ENCODE measurements around the gene FZD10.

The FZD10 gene

DNA sequence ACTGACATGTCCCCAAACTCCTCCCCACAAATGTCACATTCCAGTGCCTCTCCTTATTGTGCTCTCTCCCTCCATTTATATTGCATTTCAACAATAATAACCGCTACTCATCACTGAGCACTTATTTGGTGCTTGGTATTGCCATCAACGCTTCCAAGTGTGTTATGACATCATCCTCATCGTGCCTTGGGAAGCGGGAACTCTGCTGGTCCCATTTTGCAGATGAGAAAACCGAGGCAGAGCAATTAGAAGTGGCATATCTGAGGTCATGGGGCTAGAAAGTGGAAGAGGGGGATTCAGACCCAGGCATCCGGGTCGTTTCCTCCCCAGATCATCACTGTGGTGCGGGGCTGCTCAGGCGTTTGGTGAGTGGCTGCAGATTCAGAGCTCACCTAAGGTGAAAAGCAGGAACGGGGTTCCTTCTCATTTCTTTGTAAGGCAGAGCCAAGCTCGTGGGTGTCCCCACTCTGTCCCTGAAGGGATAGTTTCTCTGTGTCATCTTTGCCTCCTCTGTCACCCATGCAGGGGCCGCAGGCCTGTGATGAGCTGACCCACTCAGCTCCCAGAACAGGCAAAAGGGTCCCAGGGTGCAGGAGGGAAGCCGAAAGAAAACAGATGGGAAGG, 5.5 kb upstream of the FZD10 start:
- TF ChIP-seq, protein P1, sequence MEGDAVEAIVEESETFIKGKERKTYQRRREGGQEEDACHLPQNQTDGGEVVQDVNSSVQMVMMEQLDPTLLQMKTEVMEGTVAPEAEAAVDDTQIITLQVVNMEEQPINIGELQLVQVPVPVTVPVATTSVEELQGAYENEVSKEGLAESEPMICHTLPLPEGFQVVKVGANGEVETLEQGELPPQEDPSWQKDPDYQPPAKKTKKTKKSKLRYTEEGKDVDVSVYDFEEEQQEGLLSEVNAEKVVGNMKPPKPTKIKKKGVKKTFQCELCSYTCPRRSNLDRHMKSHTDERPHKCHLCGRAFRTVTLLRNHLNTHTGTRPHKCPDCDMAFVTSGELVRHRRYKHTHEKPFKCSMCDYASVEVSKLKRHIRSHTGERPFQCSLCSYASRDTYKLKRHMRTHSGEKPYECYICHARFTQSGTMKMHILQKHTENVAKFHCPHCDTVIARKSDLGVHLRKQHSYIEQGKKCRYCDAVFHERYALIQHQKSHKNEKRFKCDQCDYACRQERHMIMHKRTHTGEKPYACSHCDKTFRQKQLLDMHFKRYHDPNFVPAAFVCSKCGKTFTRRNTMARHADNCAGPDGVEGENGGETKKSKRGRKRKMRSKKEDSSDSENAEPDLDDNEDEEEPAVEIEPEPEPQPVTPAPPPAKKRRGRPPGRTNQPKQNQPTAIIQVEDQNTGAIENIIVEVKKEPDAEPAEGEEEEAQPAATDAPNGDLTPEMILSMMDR (IDR thresholded peaks at IDR 0.05; ENCODE audit: unreplicated experiment in 3 of 3): no peak
- Mint-ChIP-seq H3K9me3 (no peaks in the 10 kb centered on the region), H3K27ac (no peak overlapping the region), H3K36me3 (ENCODE audit: low read depth) (peaks cover 16% of the 10 kb centered on the region), H3K27me3 (ENCODE audit: low read depth) (peaks cover 25% of the 10 kb centered on the region), H3K4me3 (no peak overlapping the region), H3K4me1 (peaks cover 11% of the 10 kb centered on the region)

DNA sequence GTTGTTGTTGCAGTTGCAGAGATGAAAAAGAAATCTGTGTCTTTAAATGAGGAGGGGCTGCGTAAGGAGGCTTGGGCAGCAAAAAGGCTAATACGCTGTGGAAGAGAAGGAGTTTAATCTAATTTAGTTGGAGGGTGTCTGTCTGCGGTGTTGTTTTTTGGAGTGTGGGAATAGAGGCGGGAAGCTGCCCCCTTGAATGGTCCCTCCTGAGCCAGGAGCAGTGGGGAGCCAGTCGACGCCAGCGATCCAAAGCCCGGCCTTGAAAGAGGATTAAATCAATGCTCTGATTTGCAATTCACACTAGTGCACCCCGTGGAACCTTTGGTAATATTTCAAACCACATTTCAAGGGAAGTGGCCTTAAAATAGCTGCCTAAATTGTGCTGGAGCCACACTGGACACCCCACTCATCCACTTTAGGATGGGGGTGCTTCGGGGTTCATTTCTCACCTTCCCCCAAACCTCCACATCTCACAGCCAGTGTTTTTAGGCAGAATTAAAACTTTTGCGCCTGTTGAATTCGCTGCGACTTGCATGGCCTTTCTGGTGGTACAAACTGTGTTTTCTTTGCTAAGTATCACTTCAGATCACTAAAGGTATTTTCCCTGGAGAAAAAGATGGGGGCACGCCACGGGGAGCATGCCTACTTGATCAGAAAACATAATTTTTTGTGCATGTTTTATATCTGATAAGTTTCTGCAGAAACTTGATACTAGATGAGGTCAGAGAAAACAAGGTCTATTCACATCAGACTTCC, 4.1 kb upstream of the FZD10 start:
- TF ChIP-seq, protein P1 (IDR thresholded peaks at IDR 0.05; ENCODE audit: unreplicated experiment in 3 of 3): no peak
- peak overlapping the region; percentile 50 to 64 (median 51) for H3K4me3 Mint-ChIP-seq
- H3K36me3 Mint-ChIP-seq (ENCODE audit: low read depth): peaks cover 8% of the 10 kb centered on the region
- H3K27ac Mint-ChIP-seq: peak overlapping the region in 1 of 3 experiments; percentile 3
- H3K9me3 Mint-ChIP-seq: no peaks in the 10 kb centered on the region
- H3K4me1 Mint-ChIP-seq: peaks cover 14% of the 10 kb centered on the region
- peaks cover 25% of the 10 kb centered on the region for H3K27me3 Mint-ChIP-seq (ENCODE audit: low read depth)

DNA sequence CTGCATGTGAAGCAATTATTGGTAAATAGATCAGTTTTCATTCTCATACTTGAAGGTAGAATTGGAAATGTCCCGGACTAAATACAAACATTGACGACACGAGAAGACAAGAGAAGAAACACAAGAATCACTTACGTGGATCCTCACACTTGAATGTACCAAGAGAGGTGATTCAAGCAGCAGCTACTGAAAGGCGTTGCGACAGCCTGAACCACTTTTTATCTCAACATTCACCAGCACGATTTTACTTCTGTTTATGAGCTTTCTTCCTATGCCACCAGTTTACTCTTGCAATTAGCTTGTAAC, 3.6 kb upstream of the FZD10 start:
- Mint-ChIP-seq H3K27ac (no peak overlapping the region), H3K36me3 (ENCODE audit: low read depth) (peaks cover 6% of the 10 kb centered on the region), H3K4me1 (peaks cover 19% of the 10 kb centered on the region), H3K27me3 (ENCODE audit: low read depth) (peaks cover 29% of the 10 kb centered on the region), H3K4me3 (no peak overlapping the region), H3K9me3 (no peaks in the 10 kb centered on the region)
- TF ChIP-seq, protein P1 (IDR thresholded peaks at IDR 0.05; ENCODE audit: unreplicated experiment in 3 of 3): no peak

DNA sequence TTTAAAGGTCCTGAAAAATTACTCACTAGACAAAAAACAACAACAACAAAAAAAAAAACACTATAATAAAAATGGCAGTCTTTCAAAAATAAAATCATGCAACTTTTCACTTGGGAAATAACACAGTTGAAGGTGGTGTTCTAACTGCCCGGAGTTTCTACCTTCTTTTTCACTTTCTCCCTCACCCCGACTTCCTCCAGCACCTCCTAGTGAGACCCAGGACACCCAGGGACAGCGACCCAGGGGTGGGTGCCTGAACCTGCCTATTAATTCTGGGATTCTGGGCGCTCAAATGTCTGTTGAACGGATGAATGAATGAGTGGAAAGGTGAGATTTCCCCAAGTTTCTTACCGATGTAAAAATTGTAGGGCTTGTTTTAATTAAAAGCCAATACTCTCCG, 2.0 kb upstream of the FZD10 start:
- Mint-ChIP-seq H3K9me3 (no peaks in the 10 kb centered on the region), H3K4me1 (peaks cover 24% of the 10 kb centered on the region), H3K27me3 (ENCODE audit: low read depth) (peaks cover 33% of the 10 kb centered on the region), H3K27ac (no peak overlapping the region), H3K4me3 (no peak overlapping the region), H3K36me3 (ENCODE audit: low read depth) (no peaks in the 10 kb centered on the region)
- TF ChIP-seq, protein P1 (IDR thresholded peaks at IDR 0.05; ENCODE audit: unreplicated experiment in 3 of 3): no peak

DNA sequence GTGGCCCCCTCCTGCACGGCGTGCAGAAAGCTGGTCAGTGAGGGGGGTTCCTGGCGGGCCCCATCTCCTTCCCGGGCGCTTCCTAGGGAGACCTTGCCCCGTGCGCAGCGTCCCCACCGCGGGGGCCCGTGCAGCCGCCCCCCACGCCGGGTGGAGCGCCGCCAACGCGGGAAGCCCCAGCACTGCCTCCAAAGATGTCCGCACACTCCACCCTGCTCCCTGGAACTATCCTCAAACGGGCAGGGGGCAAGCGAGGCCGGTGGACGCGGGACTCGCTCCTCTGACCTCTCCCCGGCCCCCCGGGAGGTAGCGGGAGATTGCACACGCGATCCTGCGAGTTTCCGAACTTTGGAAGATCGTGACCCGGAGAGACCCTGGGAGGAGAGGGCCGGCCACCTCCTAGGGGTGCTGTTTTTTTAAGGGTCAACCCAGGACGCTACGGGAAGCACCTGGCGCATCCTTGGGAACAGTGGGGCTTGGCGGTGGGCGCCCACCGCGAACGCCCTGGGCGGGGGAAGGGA, 1.5 kb upstream of the FZD10 start:
- Mint-ChIP-seq H3K27me3 (ENCODE audit: low read depth) (peaks cover 33% of the 10 kb centered on the region), H3K9me3 (no peaks in the 10 kb centered on the region), H3K4me1 (peaks cover 22% of the 10 kb centered on the region), H3K4me3 (peak overlapping the region; percentile 66 to 87 (median 86)), H3K36me3 (ENCODE audit: low read depth) (no peaks in the 10 kb centered on the region), H3K27ac (no peak overlapping the region)
- TF ChIP-seq, protein P1 (IDR thresholded peaks at IDR 0.05; ENCODE audit: unreplicated experiment in 3 of 3): no peak

Data from nephron (organoid).